Uterus (tissue), 4 donors: Measurements from ENCODE around the gene GABBR1. TPM values are rescaled to one million over a fixed set of nuclear protein-coding genes. Genes with fewer than 3 reads are reported as not detected.

Source experiments
- DNase-seq, 2 donors: peaks; one replicate each; pipeline ENCODE4 v3.0.0-alpha.2; 2019 to 2020
- H3K27ac ChIP-seq, 2 donors: fragments of 200-600 bp; sonication (generic); 1 replicate in 1 of 2; 2 replicates in 1 of 2; pipeline ENCODE4 v1.5.1; 2016 to 2018
- H3K27me3 ChIP-seq, 2 donors: fragments of 200-600 bp; sonication (generic); one replicate each; pipeline ENCODE4 v1.5.1; 2018 to 2019; ENCODE audit warnings: control low read depth in 1 of 2
- H3K36me3 ChIP-seq, 2 donors: fragments of 200-600 bp; sonication (generic); one replicate each; pipeline ENCODE4 v1.5.1; 2019; ENCODE audit warnings: control low read depth in 1 of 2
- H3K4me1 ChIP-seq, 2 donors: fragments of 200-600 bp; sonication (generic); one replicate each; pipeline ENCODE4 v1.5.1; 2018 to 2019; ENCODE audit warnings: control low read depth in 1 of 2
- H3K4me3 ChIP-seq, 2 donors: fragments of 200-600 bp; sonication (generic); 1 replicate in 1 of 2; 2 replicates in 1 of 2; pipeline ENCODE4 v1.5.1; 2018 to 2019; ENCODE audit warnings: mild to moderate bottlenecking in 1 of 2
- H3K9me3 ChIP-seq, 2 donors: fragments of 200-600 bp; sonication (generic); one replicate each; pipeline ENCODE4 v1.5.1; 2019; ENCODE audit warnings: control low read depth in 1 of 2
- CTCF ChIP-seq, 4 experiments: fragments of 200-600 bp in 2 of 4; fragments of 450-650 bp in 2 of 4; sonication (generic) in 2 of 4; IDR thresholded peaks; one replicate each; pipeline ENCODE4 v1.5.1; 2016 to 2019; ENCODE audit warnings: antibody characterized with exemption in 4 of 4, mild to moderate bottlenecking in 2 of 4, moderate library complexity in 1 of 4
- POLR2A ChIP-seq, 2 donors: fragments of 450-650 bp; IDR thresholded peaks; one replicate each; pipeline ENCODE4 v1.6.1; 2016; ENCODE audit warnings: antibody characterized with exemption in 2 of 2, mild to moderate bottlenecking in 1 of 2, moderate library complexity in 1 of 2
- intact Hi-C: fragments of 100-400 bp; cut with DNase I; formaldehyde crosslinking; loops from one replicate; pipeline ENCODE4 v1.15.1; 2023; ENCODE audit warnings: low total_unique reads
- total RNA-seq, 4 donors: library from RNA; depleted of rRNA in 3 of 4; stranded (reverse); fragments of >200 nt in 3 of 4; gene quantifications; one replicate each; pipeline versions ENCODE4 v1.1.0 to v1.2.4, GENCODE V29; 2014 to 2023
- donor health status: DM: yes; HTN: yes; CAD: no.

The GABBR1 gene
- total RNA-seq, 4 donors from 2014 or later: 29.4 to 184 (median 44.6) TPM

GRCh38 chr6:29603930-29604329 lies 29.1 kb downstream of the GABBR1 start:
- no peaks in the 10 kb centered on the region for H3K36me3 ChIP-seq
- H3K9me3 ChIP-seq: no peaks in the 10 kb centered on the region
- no peaks in the 10 kb centered on the region for H3K27me3 ChIP-seq
- no peak for TF ChIP-seq CTCF (IDR thresholded peaks at IDR 0.05)
- TF ChIP-seq POLR2A (IDR thresholded peaks at IDR 0.05): no peak
- H3K4me1 ChIP-seq: no peaks in the 10 kb centered on the region
- no peak for DNase-seq
- H3K4me3 ChIP-seq: no peak overlapping the region
- H3K27ac ChIP-seq: no peak overlapping the region
- intact Hi-C loops: no loop called here

GRCh38 chr6:29603456-29603855 lies 29.5 kb downstream of the GABBR1 start:
- TF ChIP-seq CTCF (IDR thresholded peaks at IDR 0.05): no peak
- no peak for TF ChIP-seq POLR2A (IDR thresholded peaks at IDR 0.05)
- H3K4me1 ChIP-seq: no peaks in the 10 kb centered on the region
- intact Hi-C loops: no loop called here
- DNase-seq: no peak
- H3K4me3 ChIP-seq: no peak overlapping the region
- no peaks in the 10 kb centered on the region for H3K36me3 ChIP-seq
- H3K27ac ChIP-seq: no peak overlapping the region
- no peaks in the 10 kb centered on the region for H3K9me3 ChIP-seq
- no peaks in the 10 kb centered on the region for H3K27me3 ChIP-seq

- no peak for TF ChIP-seq POLR2A (IDR thresholded peaks at IDR 0.05)
- no peak for TF ChIP-seq CTCF (IDR thresholded peaks at IDR 0.05)
- no peak for DNase-seq
- no peak overlapping the region for H3K27ac ChIP-seq
- intact Hi-C loops: no loop called here
- no peak overlapping the region for H3K4me3 ChIP-seq
- no peaks in the 10 kb centered on the region for H3K36me3 ChIP-seq
- no peaks in the 10 kb centered on the region for H3K4me1 ChIP-seq
- H3K9me3 ChIP-seq: no peaks in the 10 kb centered on the region
- H3K27me3 ChIP-seq: no peaks in the 10 kb centered on the region
These were observed 30.2 kb downstream of the GABBR1 start for GRCh38 chr6:29602564-29603361.

- Histone ChIP-seq H3K4me3 (no peak overlapping the region), H3K27me3 (no peaks in the 10 kb centered on the region), H3K9me3 (no peaks in the 10 kb centered on the region), H3K4me1 (no peaks in the 10 kb centered on the region), H3K27ac (no peak overlapping the region), H3K36me3 (no peaks in the 10 kb centered on the region)
- intact Hi-C loops: no loop called here
- DNase-seq: no peak
- TF ChIP-seq CTCF (IDR thresholded peaks at IDR 0.05) (no peak), POLR2A (IDR thresholded peaks at IDR 0.05) (no peak)
These were observed 34.7 kb downstream of the GABBR1 start for GRCh38 chr6:29598172-29598747.

- H3K36me3 ChIP-seq: no peaks in the 10 kb centered on the region
- DNase-seq: no peak
- no peak overlapping the region for H3K4me3 ChIP-seq
- no peaks in the 10 kb centered on the region for H3K9me3 ChIP-seq
- H3K27me3 ChIP-seq: no peaks in the 10 kb centered on the region
- intact Hi-C loops: no loop called here
- no peak overlapping the region for H3K27ac ChIP-seq
- no peaks in the 10 kb centered on the region for H3K4me1 ChIP-seq
- TF ChIP-seq POLR2A (IDR thresholded peaks at IDR 0.05) (no peak), CTCF (IDR thresholded peaks at IDR 0.05) (no peak)
These were observed 35.8 kb downstream of the GABBR1 start for GRCh38 chr6:29597184-29597583.
